ENCODE data around the gene CLASRP. TPM values are rescaled to one million over a fixed set of nuclear protein-coding genes. Genes with fewer than 3 reads are reported as not detected.

CLASRP gene
- total and polyA plus RNA-seq, 9 of the 15 experiments (the other 6 are each of a cell fraction or from before 2014, with no cell fraction given): 0.94 to 86.3 (median 44.0) TPM

DNA sequence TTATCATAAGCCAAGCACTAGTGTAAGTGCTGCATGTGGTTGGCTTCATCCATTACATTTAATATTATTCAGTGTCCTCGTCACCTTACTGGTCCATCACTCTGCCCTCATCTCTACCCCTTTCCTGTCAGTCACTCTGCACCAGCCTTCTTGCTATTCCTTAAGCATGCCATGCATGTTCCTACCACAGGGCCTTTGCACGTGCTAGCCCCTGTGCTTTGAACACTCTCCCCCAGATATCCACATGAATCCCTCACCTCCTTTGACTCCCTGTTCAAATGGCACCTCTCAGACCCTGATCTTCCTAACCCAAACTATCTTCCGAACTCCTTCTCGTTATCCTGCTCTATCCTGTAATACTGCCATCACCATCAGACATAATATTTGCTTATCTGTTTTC, 40.8 kb upstream of the CLASRP start:
- Histone ChIP-seq H3K9ac (ENCODE audit: insufficient read depth in 1 of 2, low read depth in 2 of 2, low read length in 2 of 2) (no peak overlapping the region), H3K9me3 (replicated peaks; ENCODE audit: control insufficient read depth, insufficient read depth, low read depth, low read length) (no peaks in the 10 kb centered on the region), H3K27me3 (ENCODE audit: control insufficient read depth in 2 of 2, insufficient read depth in 2 of 2, low read length in 2 of 2) (no peaks in the 10 kb centered on the region), H3K4me1 (replicated peaks in 1 of 2; ENCODE audit: control insufficient read depth in 2 of 2, insufficient read depth in 2 of 2, low read length in 2 of 2) (peaks cover 3 to 21% of the 10 kb centered on the region in 2 experiments; a peak in 4 of 5 replicates), H2AFZ (ENCODE audit: low read depth, low read length) (no peak overlapping the region), H3K9me1 (ENCODE audit: control insufficient read depth, insufficient read depth, low read length) (no peaks in the 10 kb centered on the region), H3K4me2 (ENCODE audit: insufficient read depth, low read length) (no peak overlapping the region), H3K27ac (ENCODE audit: extremely low read depth, low read depth, low read length) (no peak overlapping the region), H3K36me3 (ENCODE audit: control insufficient read depth, insufficient read depth, low read length) (0 out of 3 replicates have a peak, but pooled peaks cover 2% of the 10 kb centered on the region), H4K20me1 (replicated peaks; ENCODE audit: control insufficient read depth, insufficient read depth, low read length) (no peaks in the 10 kb centered on the region), H3K4me3 (no peak overlapping the region), H3K79me2 (ENCODE audit: control insufficient read depth, insufficient read depth, low read length) (no peaks in the 10 kb centered on the region)
- in situ Hi-C loops (cut with MboI): no loop called here
- intact Hi-C loops (cut with micrococcal nuclease): no loop called here
- DNase-seq (ENCODE audit: extremely low read depth in 1 of 4, low spot score in 3 of 4): no peak
- POLR2A ChIA-PET: no interaction called here
- no peak for FAIRE-seq
- no peak for TF ChIP-seq ZNF274 (IDR thresholded peaks at IDR 0.05; ENCODE audit: borderline replicate concordance, low read depth, low read length)
- peak; percentile 95 for TF ChIP-seq BCOR (IDR thresholded peaks at IDR 0.05)
- no peak for TF ChIP-seq CHD1 (IDR thresholded peaks at IDR 0.05; ENCODE audit: low read length)
- peak; percentile 69 to 85 for TF ChIP-seq KDM1A (IDR thresholded peaks at IDR 0.05)
- TF ChIP-seq FOS (IDR thresholded peaks at IDR 0.05; ENCODE audit: extremely low read depth, insufficient read length): no peak
- TF ChIP-seq SMARCA5 (IDR thresholded peaks at IDR 0.05): peak; percentile 90
- TF ChIP-seq, protein P1, sequence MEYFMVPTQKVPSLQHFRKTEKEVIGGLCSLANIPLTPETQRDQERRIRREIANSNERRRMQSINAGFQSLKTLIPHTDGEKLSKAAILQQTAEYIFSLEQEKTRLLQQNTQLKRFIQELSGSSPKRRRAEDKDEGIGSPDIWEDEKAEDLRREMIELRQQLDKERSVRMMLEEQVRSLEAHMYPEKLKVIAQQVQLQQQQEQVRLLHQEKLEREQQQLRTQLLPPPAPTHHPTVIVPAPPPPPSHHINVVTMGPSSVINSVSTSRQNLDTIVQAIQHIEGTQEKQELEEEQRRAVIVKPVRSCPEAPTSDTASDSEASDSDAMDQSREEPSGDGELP (CRISPR knock-in tag; IDR thresholded peaks at IDR 0.05; ENCODE audit: borderline replicate concordance): no peak
- TF ChIP-seq HDAC1 (IDR thresholded peaks at IDR 0.05): peak in 1 of 2 experiments; percentile 42; a peak in 2 of 4 replicates
- peak in 1 of 2 experiments; percentile 39; a peak in 1 of 4 replicates for TF ChIP-seq RCOR1 (IDR thresholded peaks at IDR 0.05; ENCODE audit: borderline replicate concordance in 1 of 2, low read depth in 2 of 2, low read length in 2 of 2)
- no peak for TF ChIP-seq MECOM (CRISPR knock-in tag; IDR thresholded peaks at IDR 0.05)
- TF ChIP-seq, protein P2, sequence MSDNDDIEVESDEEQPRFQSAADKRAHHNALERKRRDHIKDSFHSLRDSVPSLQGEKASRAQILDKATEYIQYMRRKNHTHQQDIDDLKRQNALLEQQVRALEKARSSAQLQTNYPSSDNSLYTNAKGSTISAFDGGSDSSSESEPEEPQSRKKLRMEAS (CRISPR knock-in tag; IDR thresholded peaks at IDR 0.05): 0 out of 2 replicates have a peak, but pooled peaks have one; percentile 29
- no peak for TF ChIP-seq SNIP1 (IDR thresholded peaks at IDR 0.05; ENCODE audit: low read depth)
- TF ChIP-seq HDAC2 (IDR thresholded peaks at IDR 0.05): peak; percentile 57; the same call in 1 of the 2 replicates
- TF ChIP-seq EGR1 (conservative IDR thresholded peaks at IDR 0.05): no peak
- ATAC-seq: no peak
- CTCF ChIA-PET (ENCODE audit: low intra/inter-chr PET ratio): interaction anchor here (0.5 kb wide), 1 partner anchor 579 kb away, joined by 4 read pairs; no protein-coding TSS in a partner anchor
- no TSS peak for BruUV-seq (replicated peaks)
- WGBS (ENCODE audit: insufficient coverage, low coverage, missing lambda C conversion rate): 44% methylated on average over 4 of the region's 4 CpGs
